ENCODE measurements around the gene WNT7B.

DNA sequence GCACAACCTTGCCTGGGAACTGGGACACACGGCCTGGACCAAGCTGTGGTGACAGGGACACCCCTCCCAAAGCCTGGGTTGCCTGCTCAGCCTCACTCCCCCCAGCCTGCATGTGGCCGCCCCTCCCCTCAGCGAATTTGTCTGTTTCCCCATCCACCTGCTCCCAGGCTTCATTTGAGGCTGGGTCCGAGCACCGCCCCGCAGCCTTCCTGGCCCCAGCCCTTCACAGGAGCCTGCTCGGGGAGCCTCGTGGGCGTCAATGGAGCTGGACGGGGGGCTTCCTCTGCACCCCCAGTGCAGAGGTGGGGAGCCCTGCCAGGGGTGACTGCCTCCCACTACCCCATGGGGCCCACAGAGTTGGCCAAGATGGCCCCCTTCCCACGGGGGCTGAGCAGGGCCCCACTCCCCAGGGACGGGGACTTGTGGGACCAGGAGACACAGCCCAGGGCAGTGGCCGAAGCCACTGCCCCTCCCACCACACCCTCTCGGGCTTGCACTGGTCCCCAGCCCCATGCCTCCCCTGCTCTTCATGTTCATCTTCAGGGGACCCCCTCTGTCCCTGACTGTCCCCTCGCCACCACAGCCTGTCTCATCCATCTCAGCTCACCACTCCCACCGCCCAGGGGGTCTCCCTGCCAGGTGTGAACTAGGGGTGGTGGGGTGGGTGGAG is 91.7 kb downstream of the WNT7B start:
- no peak for TF ChIP-seq POLR2AphosphoS5 (IDR thresholded peaks at IDR 0.05; ENCODE audit: borderline replicate concordance, low read depth, low read length)
- TF ChIP-seq EZH2 (IDR thresholded peaks at IDR 0.05), result no peak
